ENCODE results near the gene TOR2A. TPM values are rescaled to one million over a fixed set of nuclear protein-coding genes. Genes with fewer than 3 reads are reported as not detected.

TOR2A gene
- total RNA-seq, 1 donor: 4.7 TPM

GRCh38 chr9:127728808-127729207 lies 6.3 kb downstream of the TOR2A start:
- Histone ChIP-seq H2AFZ (ENCODE audit: low read length) (no peak overlapping the region), H4K20me1 (ENCODE audit: insufficient read depth, low read length) (no peaks in the 10 kb centered on the region), H3K79me2 (ENCODE audit: insufficient read depth, low read length) (no peaks in the 10 kb centered on the region), H3K4me3 (ENCODE audit: insufficient read depth, low read length) (no peak overlapping the region), H3K4me1 (ENCODE audit: insufficient read depth, low read length) (peaks cover 8% of the 10 kb centered on the region), H3K27ac (ENCODE audit: low read depth, low read length) (no peak overlapping the region), H3K27me3 (ENCODE audit: insufficient read depth, low read length) (no peaks in the 10 kb centered on the region), H3K36me3 (ENCODE audit: insufficient read depth, low read length) (peaks cover 6% of the 10 kb centered on the region), H3K4me2 (ENCODE audit: insufficient read depth, low read length) (no peak overlapping the region), H3K9me3 (ENCODE audit: low read depth, low read length) (no peaks in the 10 kb centered on the region)
- peak; percentile 73 for DNase-seq (ENCODE audit: insufficient read length, low spot score, missing footprints)
- TF ChIP-seq CTCF (IDR thresholded peaks at IDR 0.05; ENCODE audit: extremely low read depth, low read depth, low read length): no peak

GRCh38 chr9:127726871-127727270 lies 8.2 kb downstream of the TOR2A start:
- Histone ChIP-seq H3K36me3 (ENCODE audit: insufficient read depth, low read length) (peaks cover 3% of the 10 kb centered on the region), H3K27ac (ENCODE audit: low read depth, low read length) (no peak overlapping the region), H3K9me3 (ENCODE audit: low read depth, low read length) (no peaks in the 10 kb centered on the region), H2AFZ (ENCODE audit: low read length) (no peak overlapping the region), H3K4me1 (ENCODE audit: insufficient read depth, low read length) (peaks cover 16% of the 10 kb centered on the region), H3K4me2 (ENCODE audit: insufficient read depth, low read length) (no peak overlapping the region), H4K20me1 (ENCODE audit: insufficient read depth, low read length) (peaks cover 4% of the 10 kb centered on the region), H3K79me2 (ENCODE audit: insufficient read depth, low read length) (no peaks in the 10 kb centered on the region), H3K27me3 (ENCODE audit: insufficient read depth, low read length) (no peaks in the 10 kb centered on the region), H3K4me3 (ENCODE audit: insufficient read depth, low read length) (no peak overlapping the region)
- no peak for TF ChIP-seq CTCF (IDR thresholded peaks at IDR 0.05; ENCODE audit: extremely low read depth, low read depth, low read length)
- no peak for DNase-seq (ENCODE audit: insufficient read length, low spot score, missing footprints)

- Histone ChIP-seq H3K36me3 (ENCODE audit: insufficient read depth, low read length) (no peaks in the 10 kb centered on the region), H4K20me1 (ENCODE audit: insufficient read depth, low read length) (peaks cover 4% of the 10 kb centered on the region), H3K27me3 (ENCODE audit: insufficient read depth, low read length) (no peaks in the 10 kb centered on the region), H3K4me2 (ENCODE audit: insufficient read depth, low read length) (no peak overlapping the region), H3K9me3 (ENCODE audit: low read depth, low read length) (no peaks in the 10 kb centered on the region), H3K79me2 (ENCODE audit: insufficient read depth, low read length) (no peaks in the 10 kb centered on the region), H3K27ac (ENCODE audit: low read depth, low read length) (no peak overlapping the region), H3K4me1 (ENCODE audit: insufficient read depth, low read length) (peaks cover 16% of the 10 kb centered on the region), H2AFZ (ENCODE audit: low read length) (peak overlapping the region; percentile 15), H3K4me3 (ENCODE audit: insufficient read depth, low read length) (no peak overlapping the region)
- TF ChIP-seq CTCF (IDR thresholded peaks at IDR 0.05; ENCODE audit: extremely low read depth, low read depth, low read length): no peak
- DNase-seq (ENCODE audit: insufficient read length, low spot score, missing footprints): no peak
Observed at GRCh38 chr9:127724012-127724411, 11.1 kb downstream of the TOR2A start.

- Histone ChIP-seq H4K20me1 (ENCODE audit: insufficient read depth, low read length) (peaks cover 4% of the 10 kb centered on the region), H3K9me3 (ENCODE audit: low read depth, low read length) (no peaks in the 10 kb centered on the region), H3K4me3 (ENCODE audit: insufficient read depth, low read length) (no peak overlapping the region), H3K36me3 (ENCODE audit: insufficient read depth, low read length) (no peaks in the 10 kb centered on the region), H3K27me3 (ENCODE audit: insufficient read depth, low read length) (no peaks in the 10 kb centered on the region), H3K27ac (ENCODE audit: low read depth, low read length) (no peak overlapping the region), H3K4me2 (ENCODE audit: insufficient read depth, low read length) (no peak overlapping the region), H2AFZ (ENCODE audit: low read length) (no peak overlapping the region), H3K79me2 (ENCODE audit: insufficient read depth, low read length) (no peaks in the 10 kb centered on the region), H3K4me1 (ENCODE audit: insufficient read depth, low read length) (peaks cover 16% of the 10 kb centered on the region)
- TF ChIP-seq CTCF (IDR thresholded peaks at IDR 0.05; ENCODE audit: extremely low read depth, low read depth, low read length): peak; percentile 15
- peak; percentile 97 for DNase-seq (ENCODE audit: insufficient read length, low spot score, missing footprints)
Observed at GRCh38 chr9:127723444-127723843, 11.7 kb downstream of the TOR2A start.

Measured in osteoblast (primary cell).